Right cardiac atrium (tissue), 5 donors: ENCODE data around the gene EPC2. TPM values are rescaled to one million over a fixed set of nuclear protein-coding genes. Genes with fewer than 3 reads are reported as not detected.

Experiments used
- ATAC-seq, 2 donors: fragments of 200-7000 bp; cut with Tn5 transposase; one replicate each; pipeline versions ENCODE4 v1.8.0 to v1.9.1; 2020; ENCODE audit warnings: moderate library complexity in 2 of 2, mild to moderate bottlenecking in 1 of 2
- DNase-seq, 3 donors: peaks; one replicate each; pipeline ENCODE4 v3.0.0-alpha.2; 2020
- H3K27ac ChIP-seq: one replicate; pipeline ENCODE4 v1.5.1; 2013; ENCODE audit warnings: mild to moderate bottlenecking, low read length, control low read depth, moderate library complexity
- H3K27me3 ChIP-seq: one replicate; pipeline ENCODE4 v1.6.1; 2013; ENCODE audit not compliant: control insufficient read depth, insufficient read depth
- H3K4me1 ChIP-seq: one replicate; pipeline ENCODE4 v1.6.1; 2013; ENCODE audit warnings: low read length; ENCODE audit not compliant: control insufficient read depth, insufficient read depth
- H3K4me3 ChIP-seq: one replicate; pipeline ENCODE4 v1.5.1; 2013; ENCODE audit warnings: low read length, control low read depth
- H3K9me3 ChIP-seq: one replicate; pipeline ENCODE4 v1.6.1; 2013; ENCODE audit warnings: low read length; ENCODE audit not compliant: control insufficient read depth
- WGBS: extraction: QIAGEN DNeasy Blood & Tissue Kit; methylation state at CpG from one replicate; pipeline ENCODE4 v1.1.7; 2013; 5-methylcytosine and 5-hydroxymethylcytosine counted together
- intact Hi-C, 4 donors: fragments of 100-400 bp; cut with DNase I; formaldehyde crosslinking; loops; one replicate each; pipeline versions ENCODE4 v1.11.0 to v1.14.0; 2022 to 2023
- polyA plus RNA-seq: library from polyadenylated mRNA; stranded (reverse); fragments of 200-250 nt; gene quantifications from one replicate; pipeline ENCODE4 v1.2.3, GENCODE V29; 2013
- total RNA-seq, 4 donors: library from RNA; stranded (reverse); fragmentation: NEBNext Ultra II Directional; extraction: Animal tissue kit (Norgen Biotek cat#: 25700); gene quantifications; one replicate each; pipeline ENCODE4 v1.2.1, GENCODE V29; 2021
- donor health status: healthy with polysubstance abuse.
- donor health status: DM: no; HTN: yes; CAD: no.
- donor health status: DM: no; HTN: no; CAD: no.
- donor health status: DM: no; HTN: yes; CAD: no; lungs with severe emphysema.
- donor health status: DM: yes; HTN: yes; CAD: no.

EPC2 gene
- total and polyA plus RNA-seq, 5 donors = 9.9 to 27.8 (median 25.9) TPM

GRCh38 chr2:148701039-148701438, 56.5 kb downstream of the EPC2 start:
- Histone ChIP-seq H3K9me3 (no peaks in the 10 kb centered on the region), H3K27ac (no peak overlapping the region), H3K4me1 (no peaks in the 10 kb centered on the region), H3K27me3 (no peaks in the 10 kb centered on the region), H3K4me3 (no peak overlapping the region)
- no peak for ATAC-seq
- no peak for DNase-seq
- 98% methylated on average over 3 of the region's 3 CpGs for WGBS
- intact Hi-C loops = no loop called here

- Histone ChIP-seq H3K4me1 (no peaks in the 10 kb centered on the region), H3K27ac (no peak overlapping the region), H3K4me3 (no peak overlapping the region), H3K27me3 (no peaks in the 10 kb centered on the region), H3K9me3 (no peaks in the 10 kb centered on the region)
- intact Hi-C loops = no loop called here
- no peak for DNase-seq
- ATAC-seq = no peak
Measured at GRCh38 chr2:148701877-148702276, 57.3 kb downstream of the EPC2 start.

DNA sequence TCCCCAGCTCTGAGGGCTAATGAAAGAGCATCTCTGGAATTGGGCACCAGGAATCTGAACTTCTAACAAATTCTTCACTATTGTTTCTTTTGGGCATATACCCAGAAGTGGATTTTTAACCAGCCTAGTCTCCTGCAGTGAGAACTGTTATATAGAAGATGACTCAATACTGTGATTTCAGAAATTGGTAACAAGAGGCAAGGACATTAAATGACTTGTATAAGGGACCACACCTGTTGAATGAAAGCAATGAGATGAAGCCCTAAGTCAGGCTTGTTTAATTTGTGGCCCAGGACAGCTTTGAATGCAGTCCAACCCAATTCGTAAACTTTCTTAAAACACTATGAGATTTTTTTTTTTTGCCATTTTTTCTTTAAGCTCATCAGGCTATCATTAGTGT, 57.9 kb downstream of the EPC2 start:
- H3K4me3 ChIP-seq = no peak overlapping the region
- intact Hi-C loops = no loop called here
- no peak overlapping the region for H3K27ac ChIP-seq
- ATAC-seq (no peak), DNase-seq (no peak)
- WGBS = 95% methylated on average over 1 of the region's 1 CpG
- H3K9me3 ChIP-seq = no peaks in the 10 kb centered on the region
- no peaks in the 10 kb centered on the region for H3K27me3 ChIP-seq
- H3K4me1 ChIP-seq = no peaks in the 10 kb centered on the region

DNA sequence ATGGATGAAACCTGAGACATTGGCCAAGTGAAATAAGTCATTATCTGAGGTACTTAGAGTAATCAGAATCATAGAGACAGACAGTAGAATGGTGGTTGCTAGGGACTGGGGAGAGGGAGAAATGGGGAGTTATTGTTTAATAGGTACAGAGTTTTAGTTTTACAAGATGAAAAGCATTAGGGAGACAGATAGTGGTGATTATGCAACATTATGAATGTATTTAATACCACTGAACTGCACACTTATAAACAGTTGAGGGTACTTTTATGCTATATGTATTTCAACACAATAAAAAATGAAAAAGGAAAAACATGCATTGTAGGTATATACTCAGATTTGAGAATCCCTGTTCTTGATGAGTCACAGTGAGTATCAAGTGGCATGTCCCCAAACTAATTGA, 59.7 kb downstream of the EPC2 start:
- Histone ChIP-seq H3K4me3 (no peak overlapping the region), H3K4me1 (no peaks in the 10 kb centered on the region), H3K27me3 (no peaks in the 10 kb centered on the region), H3K9me3 (no peaks in the 10 kb centered on the region), H3K27ac (no peak overlapping the region)
- ATAC-seq (no peak), DNase-seq (no peak)
- intact Hi-C loops = no loop called here

- DNase-seq = no peak
- Histone ChIP-seq H3K27ac (no peak overlapping the region), H3K9me3 (no peaks in the 10 kb centered on the region), H3K4me1 (peaks cover 9% of the 10 kb centered on the region), H3K27me3 (no peaks in the 10 kb centered on the region), H3K4me3 (no peak overlapping the region)
- no peak for ATAC-seq
- 79% methylated on average over 2 of the region's 2 CpGs for WGBS
- intact Hi-C loops = no loop called here
Measured at GRCh38 chr2:148716378-148716920, 71.9 kb downstream of the EPC2 start.

DNA sequence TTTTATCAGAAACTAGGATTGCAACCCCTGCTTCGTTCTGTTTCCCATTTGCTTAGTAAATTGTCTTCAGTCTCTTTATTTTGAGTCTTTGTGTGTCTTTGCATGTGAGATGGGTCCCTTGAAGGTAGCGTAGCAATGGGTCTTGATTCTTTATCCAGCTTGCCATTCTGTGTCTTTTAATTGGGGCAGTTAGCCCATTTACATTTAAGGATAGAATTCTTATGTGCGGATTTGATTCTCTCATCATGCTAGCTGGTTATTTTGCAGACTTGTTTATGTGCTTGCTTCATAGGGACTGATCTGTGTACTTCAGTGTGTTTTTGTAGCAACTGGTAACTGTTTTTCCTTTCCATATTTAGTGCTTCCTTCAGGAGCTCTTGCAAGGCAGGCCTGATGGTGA, 73.5 kb downstream of the EPC2 start:
- WGBS = 99% methylated on average over 3 of the region's 3 CpGs
- no peak for ATAC-seq
- Histone ChIP-seq H3K4me3 (no peak overlapping the region), H3K27me3 (no peaks in the 10 kb centered on the region), H3K27ac (no peak overlapping the region), H3K4me1 (peaks cover 9% of the 10 kb centered on the region), H3K9me3 (no peaks in the 10 kb centered on the region)
- intact Hi-C loops = no loop called here
- DNase-seq = no peak

DNA sequence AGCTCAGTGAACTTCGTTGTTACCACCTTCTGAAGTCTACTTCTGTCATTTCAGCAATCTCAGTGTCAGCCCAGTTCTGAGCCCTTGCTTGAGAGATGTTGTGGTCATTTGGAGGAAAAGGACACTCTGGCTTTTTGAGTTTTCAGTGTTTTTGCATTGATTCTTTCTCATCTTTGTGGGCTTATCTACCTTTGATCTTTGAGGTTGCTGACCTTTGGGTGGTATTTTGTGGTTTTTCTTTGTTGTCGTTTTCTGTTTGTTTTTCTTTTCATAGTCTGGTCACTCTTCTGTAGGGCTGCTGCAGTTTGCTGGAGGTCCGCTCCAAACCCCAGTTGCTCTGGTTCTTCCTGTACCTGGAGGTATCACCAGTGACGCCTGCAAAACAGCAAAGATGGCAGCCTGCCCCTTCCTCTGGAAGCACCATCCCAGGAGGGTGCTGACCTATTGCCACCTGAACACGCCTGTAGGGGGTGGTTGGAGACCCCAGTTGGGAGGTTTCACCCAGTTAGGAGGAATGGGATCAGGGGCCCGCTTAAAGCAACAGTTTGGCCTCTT, 74.7 kb downstream of the EPC2 start:
- Histone ChIP-seq H3K4me3 (no peak overlapping the region), H3K27me3 (no peaks in the 10 kb centered on the region), H3K9me3 (no peaks in the 10 kb centered on the region), H3K4me1 (peaks cover 11% of the 10 kb centered on the region), H3K27ac (no peak overlapping the region)
- intact Hi-C loops = no loop called here
- DNase-seq (no peak), ATAC-seq (no peak)
- 97% methylated on average over 6 of the region's 6 CpGs for WGBS

- H3K27ac ChIP-seq = no peak overlapping the region
- no peaks in the 10 kb centered on the region for H3K27me3 ChIP-seq
- intact Hi-C loops = no loop called here
- DNase-seq (no peak), ATAC-seq (peak; percentile 41 to 50)
- H3K4me3 ChIP-seq = no peak overlapping the region
- no peaks in the 10 kb centered on the region for H3K9me3 ChIP-seq
- H3K4me1 ChIP-seq = peaks cover 11% of the 10 kb centered on the region
- 29% methylated on average over 2 of the region's 2 CpGs for WGBS
Measured at GRCh38 chr2:148719941-148720436, 75.4 kb downstream of the EPC2 start.

- ATAC-seq (peak; percentile 77 to 83), DNase-seq (peak; percentile 31 to 54 (median 46))
- intact Hi-C loops = no loop called here
- 37% methylated on average over 20 of the region's 20 CpGs for WGBS
- Histone ChIP-seq H3K4me1 (peaks cover 11% of the 10 kb centered on the region), H3K9me3 (no peaks in the 10 kb centered on the region), H3K27ac (no peak overlapping the region), H3K4me3 (no peak overlapping the region), H3K27me3 (no peaks in the 10 kb centered on the region)
Measured at GRCh38 chr2:148720501-148721001, 76.0 kb downstream of the EPC2 start.

GRCh38 chr2:148721520-148721931, 77.0 kb downstream of the EPC2 start:
- no peak for ATAC-seq
- intact Hi-C loops = no loop called here

GRCh38 chr2:148721991-148722777, 77.6 kb downstream of the EPC2 start:
- no peak overlapping the region for H3K4me3 ChIP-seq
- WGBS = 91% methylated on average over 5 of the region's 5 CpGs
- peaks cover 11% of the 10 kb centered on the region for H3K4me1 ChIP-seq
- intact Hi-C loops = no loop called here
- DNase-seq (no peak), ATAC-seq (no peak)
- no peaks in the 10 kb centered on the region for H3K27me3 ChIP-seq
- H3K9me3 ChIP-seq = no peaks in the 10 kb centered on the region
- no peak overlapping the region for H3K27ac ChIP-seq

More at GRCh38 chr2:148721520-148721931, 77.0 kb downstream of the EPC2 start:
- no peak for DNase-seq
- no peak overlapping the region for H3K27ac ChIP-seq
- H3K27me3 ChIP-seq = no peaks in the 10 kb centered on the region
- no peaks in the 10 kb centered on the region for H3K9me3 ChIP-seq
- peaks cover 11% of the 10 kb centered on the region for H3K4me1 ChIP-seq
- no peak overlapping the region for H3K4me3 ChIP-seq
